Keratinocyte (primary cell): ENCODE results near the gene SORBS2. TPM values are rescaled to one million over a fixed set of nuclear protein-coding genes. Genes with fewer than 3 reads are reported as not detected.

Source experiments
- DNase-seq: peaks from one replicate; pipeline ENCODE4 v3.0.0-alpha.2; 2011; ENCODE audit warnings: low read depth, missing footprints, low spot score
- FAIRE-seq: peaks from 2 replicates; lab custom pipeline; 2011; peaks lifted over from hg19 to GRCh38; lab: Jason Lieb, UNC
- H2AFZ ChIP-seq: 2 replicates; pipeline ENCODE4 v1.6.0; 2012; ENCODE audit warnings: low read length, control low read depth, inconsistent platforms; ENCODE audit not compliant: control insufficient read depth
- H3K27ac ChIP-seq: 2 replicates; pipeline ENCODE4 v1.5.1; 2011; ENCODE audit warnings: low read length; ENCODE audit not compliant: control insufficient read depth, insufficient read depth
- H3K27me3 ChIP-seq: 3 replicates; pipeline ENCODE4 v1.6.0; 2011; ENCODE audit warnings: low read length; ENCODE audit not compliant: control insufficient read depth, insufficient read depth; ENCODE audit errors: extremely low read depth
- H3K36me3 ChIP-seq, 2 experiments: 2 replicates in 1 of 2; 3 replicates in 1 of 2; pipeline ENCODE4 v1.5.1; 2011; ENCODE audit warnings: low read length in 2 of 2, mild to moderate bottlenecking in 1 of 2; ENCODE audit not compliant: control insufficient read depth in 2 of 2, insufficient read depth in 2 of 2; ENCODE audit errors: extremely low read depth in 1 of 2
- H3K4me1 ChIP-seq: 3 replicates; pipeline ENCODE4 v1.5.1; 2011; ENCODE audit warnings: low read length; ENCODE audit not compliant: control insufficient read depth, insufficient read depth; ENCODE audit errors: extremely low read depth
- H3K4me2 ChIP-seq: 3 replicates; pipeline ENCODE4 v1.6.0; 2011; ENCODE audit warnings: low read depth, low read length; ENCODE audit not compliant: control insufficient read depth, insufficient read depth; ENCODE audit errors: extremely low read depth
- H3K4me3 ChIP-seq, 3 experiments: fragments of 200-600 bp in 1 of 3; sonication (generic) in 1 of 3; 2 replicates in 2 of 3; 3 replicates in 1 of 3; pipeline ENCODE4 v1.5.1; 2011 to 2016; ENCODE audit warnings: low read length in 3 of 3, mild to moderate bottlenecking in 3 of 3, control low read depth in 2 of 3, inconsistent platforms in 1 of 3, low read depth in 1 of 3, mixed read lengths in 1 of 3, mixed run types in 1 of 3, moderate library complexity in 1 of 3; ENCODE audit not compliant: control insufficient read depth in 2 of 3, insufficient read depth in 2 of 3; ENCODE audit errors: extremely low read depth in 1 of 3
- H3K79me2 ChIP-seq: 2 replicates; pipeline ENCODE4 v1.6.0; 2012; ENCODE audit warnings: low read length; ENCODE audit not compliant: control insufficient read depth, insufficient read depth
- H3K9ac ChIP-seq: 3 replicates; pipeline ENCODE4 v1.6.0; 2011; ENCODE audit warnings: low read length; ENCODE audit not compliant: control insufficient read depth, insufficient read depth; ENCODE audit errors: extremely low read depth
- H3K9me1 ChIP-seq: 3 replicates; pipeline ENCODE4 v1.6.0; 2011; ENCODE audit warnings: low read length; ENCODE audit not compliant: control insufficient read depth, insufficient read depth; ENCODE audit errors: extremely low read depth
- H3K9me3 ChIP-seq: 2 replicates; pipeline ENCODE4 v1.5.1; 2012; ENCODE audit warnings: low read depth, low read length; ENCODE audit not compliant: control insufficient read depth
- H4K20me1 ChIP-seq: 3 replicates; pipeline ENCODE4 v1.6.0; 2011; ENCODE audit warnings: low read length; ENCODE audit not compliant: control insufficient read depth, insufficient read depth; ENCODE audit errors: extremely low read depth
- CTCF ChIP-seq, 3 experiments: IDR thresholded peaks in 1 of 3; conservative IDR thresholded peaks in 1 of 3; optimal IDR thresholded peaks in 1 of 3; 2 replicates in 2 of 3; 3 replicates in 1 of 3; pipeline versions ENCODE3 to v1.5.1; 2011; ENCODE audit warnings: low read length in 3 of 3, mild to moderate bottlenecking in 3 of 3, moderate library complexity in 2 of 3, control low read depth in 1 of 3, inconsistent platforms in 1 of 3; ENCODE audit not compliant: insufficient read depth in 2 of 3; ENCODE audit errors: extremely low read depth in 1 of 3
- EZH2 ChIP-seq: IDR thresholded peaks from one replicate; pipeline ENCODE4 v1.6.1; 2012; ENCODE audit warnings: inconsistent platforms, mild to moderate bottlenecking, low read length, moderate library complexity
- dilution Hi-C: fragments of 300-500 bp; cut with MboI; formaldehyde crosslinking; loops from one replicate; pipeline ENCODE4 v1.7.0; 2020; ENCODE audit warnings: low sequenced_read_pairs; ENCODE audit not compliant: extremely low pct_ligation_motif_present
- polyA plus RNA-seq, 5 experiments: library from polyadenylated mRNA; depleted of rRNA in 3 of 5; stranded (reverse) in 3 of 5; stranded (forward) in 1 of 5; unstranded in 1 of 5; fragments of >200 nt; gene quantifications; 1 replicate in 1 of 5; 2 replicates in 3 of 5; 3 replicates in 1 of 5; pipeline versions ENCODE4 v1.2.1 to v1.2.3, GENCODE V29; 2011 to 2012; ENCODE audit warnings: missing spikeins in 2 of 5, low read depth in 1 of 5, low replicate concordance in 1 of 5

Gene SORBS2
- polyA plus RNA-seq, 1 donor (not counting 4 experiments of a cell fraction or from before 2014, with no cell fraction given) = 0.14 TPM

GRCh38 chr4:185787926-185788679 is 23.9 kb downstream of the SORBS2 start:
- H3K4me2 ChIP-seq = no peak overlapping the region
- H3K27me3 ChIP-seq = no peaks in the 10 kb centered on the region
- no peak for DNase-seq
- H4K20me1 ChIP-seq = no peaks in the 10 kb centered on the region
- no peak overlapping the region for H2AFZ ChIP-seq
- peaks cover 7% of the 10 kb centered on the region for H3K4me1 ChIP-seq
- H3K4me3 ChIP-seq = no peak overlapping the region
- no peak overlapping the region for H3K9ac ChIP-seq
- dilution Hi-C loops = no loop called here
- no peaks in the 10 kb centered on the region for H3K79me2 ChIP-seq
- no peaks in the 10 kb centered on the region for H3K36me3 ChIP-seq
- H3K9me3 ChIP-seq = no peaks in the 10 kb centered on the region
- no peak overlapping the region for H3K27ac ChIP-seq
- H3K9me1 ChIP-seq = no peaks in the 10 kb centered on the region
- TF ChIP-seq CTCF (optimal IDR thresholded peaks at IDR 0.05 in 1 of 3, IDR thresholded peaks at IDR 0.05 in 1 of 3, conservative IDR thresholded peaks at IDR 0.05 in 1 of 3; ENCODE audit: extremely low read depth in 1 of 3, insufficient read depth in 2 of 3, low read length in 3 of 3) = no peak
- TF ChIP-seq EZH2 = no peak
- no peak for FAIRE-seq

- no peak overlapping the region for H3K4me3 ChIP-seq
- TF ChIP-seq CTCF (optimal IDR thresholded peaks at IDR 0.05 in 1 of 3, IDR thresholded peaks at IDR 0.05 in 1 of 3, conservative IDR thresholded peaks at IDR 0.05 in 1 of 3; ENCODE audit: extremely low read depth in 1 of 3, insufficient read depth in 2 of 3, low read length in 3 of 3) = no peak
- no peak for TF ChIP-seq EZH2
- H3K4me1 ChIP-seq = no peaks in the 10 kb centered on the region
- H4K20me1 ChIP-seq = no peaks in the 10 kb centered on the region
- no peaks in the 10 kb centered on the region for H3K9me1 ChIP-seq
- FAIRE-seq (no peak), DNase-seq (no peak)
- H3K9me3 ChIP-seq = no peaks in the 10 kb centered on the region
- dilution Hi-C loops = no loop called here
- H3K4me2 ChIP-seq = no peak overlapping the region
- H3K27ac ChIP-seq = no peak overlapping the region
- H3K9ac ChIP-seq = no peak overlapping the region
- H2AFZ ChIP-seq = no peak overlapping the region
- H3K27me3 ChIP-seq = no peaks in the 10 kb centered on the region
- no peaks in the 10 kb centered on the region for H3K79me2 ChIP-seq
- no peaks in the 10 kb centered on the region for H3K36me3 ChIP-seq
Observed at GRCh38 chr4:185786422-185786821, 25.6 kb downstream of the SORBS2 start.
